Coronary artery (tissue), 2 donors: Measurements from ENCODE around the gene TEKTIP1.

Source experiments
- DNase-seq: peaks from one replicate; pipeline ENCODE4 v3.0.0-alpha.2; 2017; ENCODE audit warnings: low spot score
- H3K27ac ChIP-seq, 2 donors: fragments of 200-600 bp; sonication (generic); one replicate each; pipeline ENCODE4 v1.5.1; 2016 to 2019
- H3K4me3 ChIP-seq: fragments of 200-600 bp; sonication (generic); 2 replicates; pipeline ENCODE4 v1.5.1; 2016; ENCODE audit warnings: mild to moderate bottlenecking, moderate library complexity
- TF ChIP-seq, protein P1 (sequence below): fragments of 200-600 bp; sonication (generic); IDR thresholded peaks from one replicate; pipeline ENCODE4 v1.5.1; 2019; ENCODE audit warnings: antibody characterized with exemption

TEKTIP1 gene

DNA sequence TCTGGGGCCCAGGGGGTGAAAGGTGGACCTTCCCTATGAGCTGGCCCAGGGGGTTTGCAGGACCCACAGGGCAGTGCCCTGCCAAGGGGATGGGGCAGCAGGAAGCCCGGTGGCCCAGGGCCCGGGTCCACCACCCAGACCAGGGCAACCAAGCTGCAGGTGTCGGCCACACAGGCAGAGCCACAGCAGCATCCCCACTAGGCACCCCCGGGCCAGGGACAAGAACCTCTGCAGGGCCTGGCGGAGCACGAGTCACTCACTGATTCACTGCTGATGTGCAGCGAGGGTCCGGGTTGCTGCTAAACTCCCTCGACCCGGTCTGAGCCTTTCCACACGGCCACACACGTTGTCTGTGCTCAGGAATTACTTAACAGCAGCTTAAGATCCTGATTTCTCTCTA, 24.0 kb upstream of the TEKTIP1 start:
- TF ChIP-seq, protein P1, sequence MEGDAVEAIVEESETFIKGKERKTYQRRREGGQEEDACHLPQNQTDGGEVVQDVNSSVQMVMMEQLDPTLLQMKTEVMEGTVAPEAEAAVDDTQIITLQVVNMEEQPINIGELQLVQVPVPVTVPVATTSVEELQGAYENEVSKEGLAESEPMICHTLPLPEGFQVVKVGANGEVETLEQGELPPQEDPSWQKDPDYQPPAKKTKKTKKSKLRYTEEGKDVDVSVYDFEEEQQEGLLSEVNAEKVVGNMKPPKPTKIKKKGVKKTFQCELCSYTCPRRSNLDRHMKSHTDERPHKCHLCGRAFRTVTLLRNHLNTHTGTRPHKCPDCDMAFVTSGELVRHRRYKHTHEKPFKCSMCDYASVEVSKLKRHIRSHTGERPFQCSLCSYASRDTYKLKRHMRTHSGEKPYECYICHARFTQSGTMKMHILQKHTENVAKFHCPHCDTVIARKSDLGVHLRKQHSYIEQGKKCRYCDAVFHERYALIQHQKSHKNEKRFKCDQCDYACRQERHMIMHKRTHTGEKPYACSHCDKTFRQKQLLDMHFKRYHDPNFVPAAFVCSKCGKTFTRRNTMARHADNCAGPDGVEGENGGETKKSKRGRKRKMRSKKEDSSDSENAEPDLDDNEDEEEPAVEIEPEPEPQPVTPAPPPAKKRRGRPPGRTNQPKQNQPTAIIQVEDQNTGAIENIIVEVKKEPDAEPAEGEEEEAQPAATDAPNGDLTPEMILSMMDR = no peak
- Histone ChIP-seq H3K27ac (no peak overlapping the region), H3K4me3 (no peak overlapping the region)
- no peak for DNase-seq

DNA sequence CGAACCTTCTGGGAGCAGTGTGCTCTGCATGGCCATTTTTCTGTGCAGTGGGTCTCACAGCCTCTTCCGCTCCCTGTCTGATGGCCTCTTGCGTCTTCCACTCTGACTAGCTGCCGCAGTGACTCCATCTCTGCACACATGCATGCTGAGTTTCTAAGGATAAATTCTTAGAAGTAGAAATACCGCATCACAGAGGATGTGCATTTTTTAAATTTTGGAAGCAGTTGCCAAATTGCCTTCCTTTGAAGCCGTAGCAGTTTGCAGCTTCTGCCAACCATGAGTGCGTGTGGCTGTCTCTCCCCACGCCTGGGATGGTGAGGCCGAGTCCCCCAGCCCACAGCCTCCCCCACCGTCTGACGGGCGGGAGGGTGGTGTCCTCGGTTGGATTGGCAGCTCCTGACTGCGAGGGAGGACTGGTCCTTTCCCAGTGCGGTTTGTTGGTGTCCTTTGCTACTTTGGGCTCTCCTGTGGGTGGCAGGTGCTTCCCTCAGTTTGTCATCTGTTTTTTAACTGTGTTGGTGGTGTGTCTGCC, 23.0 kb upstream of the TEKTIP1 start:
- DNase-seq = no peak
- Histone ChIP-seq H3K4me3 (no peak overlapping the region), H3K27ac (no peak overlapping the region)
- TF ChIP-seq, protein P1 = no peak

DNA sequence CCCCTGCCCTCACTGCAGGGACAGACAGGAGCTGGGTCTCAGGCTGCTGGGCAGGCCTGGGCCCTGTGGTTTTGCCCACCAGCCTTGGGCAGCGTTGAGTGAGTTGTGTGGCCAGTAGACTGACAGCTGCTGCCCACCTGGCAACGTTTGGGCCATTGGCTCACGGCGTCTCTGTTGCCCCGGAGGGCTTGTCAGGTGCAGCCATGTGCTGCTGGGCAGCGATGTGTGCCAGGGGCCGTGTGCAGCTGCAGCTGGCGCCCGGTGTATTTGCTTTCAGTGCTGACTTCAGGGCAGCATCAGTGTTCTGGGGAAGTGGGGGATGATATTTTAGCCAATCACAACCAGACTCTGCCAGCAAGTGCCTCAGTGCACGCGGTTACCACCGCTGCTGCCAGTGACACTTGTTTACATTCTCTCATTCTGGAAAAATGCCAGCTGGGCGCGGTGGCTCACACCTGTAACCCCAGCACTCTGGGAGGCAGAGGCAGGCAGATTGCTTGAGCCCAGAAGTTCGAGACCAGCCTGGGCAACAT, 22.2 kb upstream of the TEKTIP1 start:
- Histone ChIP-seq H3K4me3 (no peak overlapping the region), H3K27ac (no peak overlapping the region)
- TF ChIP-seq, protein P1 = no peak
- DNase-seq = no peak

DNA sequence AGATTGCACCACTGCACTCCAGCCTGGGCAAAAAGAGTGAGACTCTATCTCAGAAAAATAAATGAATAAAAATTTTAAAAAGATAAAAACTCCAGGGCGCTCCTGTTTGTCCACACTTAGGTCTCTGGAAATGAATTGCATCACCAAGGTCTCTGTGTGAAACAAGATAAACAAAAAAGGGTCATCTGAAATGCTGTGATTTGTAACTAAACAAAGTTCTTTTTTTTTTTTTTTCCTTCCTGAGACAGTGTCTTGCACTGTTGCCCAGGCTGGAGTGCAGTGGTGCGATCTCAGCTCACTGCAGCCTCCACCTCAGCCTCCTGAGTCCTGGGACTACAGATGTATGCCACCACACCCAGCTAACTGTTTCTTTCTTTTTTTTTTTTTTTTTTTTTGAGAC, 21.3 kb upstream of the TEKTIP1 start:
- H3K4me3 ChIP-seq = no peak overlapping the region
- TF ChIP-seq, protein P1 = no peak
- DNase-seq = no peak

DNA sequence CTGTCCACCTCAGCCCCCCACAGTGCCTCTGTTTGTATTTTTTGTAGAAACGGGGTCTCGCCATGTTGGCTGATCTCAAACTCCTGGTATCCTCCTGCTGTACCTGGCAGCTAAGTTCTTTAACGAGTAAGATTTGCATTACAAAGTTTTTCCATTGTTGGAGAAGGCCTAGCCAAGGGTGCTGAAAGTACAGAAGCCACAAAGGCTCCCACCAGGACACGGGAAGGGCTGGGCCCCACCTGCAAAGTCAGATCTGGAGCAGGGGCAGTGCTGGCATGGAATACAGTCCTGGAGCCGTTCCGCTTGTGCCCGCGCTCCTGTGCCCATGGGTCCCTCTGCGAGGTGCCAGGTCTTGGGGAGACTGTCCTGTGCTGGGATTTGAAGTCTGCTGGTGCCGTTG, 20.7 kb upstream of the TEKTIP1 start:
- no peak for DNase-seq
- Histone ChIP-seq H3K27ac (no peak overlapping the region), H3K4me3 (no peak overlapping the region)
- TF ChIP-seq, protein P1 = no peak

More for the DNA sequence above, 21.3 kb upstream of the TEKTIP1 start:
- H3K27ac ChIP-seq = no peak overlapping the region

DNA sequence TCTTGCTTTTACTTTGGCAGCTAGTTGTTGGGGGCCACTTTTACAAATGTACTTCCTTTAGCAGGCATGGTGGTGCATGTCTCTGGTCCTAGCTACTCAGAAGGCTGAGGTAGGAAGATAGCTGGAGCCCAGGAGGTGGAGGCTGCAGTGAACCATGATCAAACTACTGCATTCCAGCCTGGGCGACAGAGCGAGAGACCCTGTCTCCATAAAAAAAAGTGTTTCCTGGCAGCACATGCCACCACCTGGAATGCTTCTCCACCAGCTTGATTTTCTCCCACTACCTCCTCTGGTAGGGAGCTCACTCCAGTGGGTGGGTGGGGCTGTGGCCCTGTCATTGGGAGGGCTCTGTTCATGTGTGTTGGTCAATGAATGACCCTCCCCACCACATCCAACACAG, 20.3 kb upstream of the TEKTIP1 start:
- H3K27ac ChIP-seq = no peak overlapping the region
- H3K4me3 ChIP-seq = no peak overlapping the region
- TF ChIP-seq, protein P1 = no peak
- no peak for DNase-seq

DNA sequence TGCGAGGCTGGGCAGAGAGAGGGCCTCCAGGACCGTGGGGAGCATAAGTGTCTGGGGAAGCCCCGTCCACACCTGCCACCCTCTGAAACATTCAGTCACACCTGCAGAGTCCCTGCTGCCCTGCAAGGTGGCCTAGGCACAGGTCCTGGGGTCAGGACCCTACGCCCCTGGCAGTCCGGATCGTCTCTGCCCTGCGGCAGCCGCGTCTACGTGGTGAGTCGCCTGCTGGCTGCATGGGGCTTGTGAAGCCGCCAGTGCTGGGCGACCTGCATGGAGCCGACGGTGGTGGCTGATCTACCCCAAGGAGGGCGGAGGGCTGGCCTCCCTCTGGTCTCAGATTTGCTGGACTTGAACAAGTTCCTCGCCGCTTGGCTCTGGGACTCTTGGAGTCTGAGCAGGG, 19.8 kb upstream of the TEKTIP1 start:
- TF ChIP-seq, protein P1 = no peak
- Histone ChIP-seq H3K4me3 (no peak overlapping the region), H3K27ac (no peak overlapping the region)
- no peak for DNase-seq
